Ovary (tissue), 3 donors: ENCODE measurements around the gene IL15.

Source experiments
- EP300 ChIP-seq: sonication (generic); formaldehyde crosslinking; IDR thresholded peaks from one replicate; pipeline ENCODE4 v1.6.1; 2017; ENCODE audit warnings: antibody characterized with exemption
- POLR2A ChIP-seq: fragments of 450-650 bp; IDR thresholded peaks from one replicate; pipeline ENCODE4 v1.6.1; 2017; ENCODE audit warnings: antibody characterized with exemption, mild to moderate bottlenecking, moderate library complexity
- TF ChIP-seq, protein P1 (sequence below), 3 donors: fragments of 450-650 bp in 2 of 3; fragments of 200-600 bp in 1 of 3; IDR thresholded peaks; one replicate each; pipeline versions ENCODE4 v1.5.1 to v1.8.0; 2016 to 2022; ENCODE audit warnings: antibody characterized with exemption in 3 of 3, mild to moderate bottlenecking in 1 of 3
- donor health status: DM: no; HTN: no; CAD: no.

GRCh38 chr4:141647966-141648365, 11.6 kb downstream of the IL15 start:
- TF ChIP-seq, protein P1, sequence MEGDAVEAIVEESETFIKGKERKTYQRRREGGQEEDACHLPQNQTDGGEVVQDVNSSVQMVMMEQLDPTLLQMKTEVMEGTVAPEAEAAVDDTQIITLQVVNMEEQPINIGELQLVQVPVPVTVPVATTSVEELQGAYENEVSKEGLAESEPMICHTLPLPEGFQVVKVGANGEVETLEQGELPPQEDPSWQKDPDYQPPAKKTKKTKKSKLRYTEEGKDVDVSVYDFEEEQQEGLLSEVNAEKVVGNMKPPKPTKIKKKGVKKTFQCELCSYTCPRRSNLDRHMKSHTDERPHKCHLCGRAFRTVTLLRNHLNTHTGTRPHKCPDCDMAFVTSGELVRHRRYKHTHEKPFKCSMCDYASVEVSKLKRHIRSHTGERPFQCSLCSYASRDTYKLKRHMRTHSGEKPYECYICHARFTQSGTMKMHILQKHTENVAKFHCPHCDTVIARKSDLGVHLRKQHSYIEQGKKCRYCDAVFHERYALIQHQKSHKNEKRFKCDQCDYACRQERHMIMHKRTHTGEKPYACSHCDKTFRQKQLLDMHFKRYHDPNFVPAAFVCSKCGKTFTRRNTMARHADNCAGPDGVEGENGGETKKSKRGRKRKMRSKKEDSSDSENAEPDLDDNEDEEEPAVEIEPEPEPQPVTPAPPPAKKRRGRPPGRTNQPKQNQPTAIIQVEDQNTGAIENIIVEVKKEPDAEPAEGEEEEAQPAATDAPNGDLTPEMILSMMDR (IDR thresholded peaks at IDR 0.05), result no peak
- TF ChIP-seq POLR2A (no peak), EP300 (no peak)
